T-helper 1 cell treated with Interleukin-12 subunit alpha and Interleukin-12 subunit beta and Interleukin-4 antibody, amounts not matched to agents 30 μg/mL and 1 μg/mL, for 36 hours (primary cell): ENCODE results near the gene VARS2.
A peak's percentile ranks its signal among the peaks of the same experiment; 100 is the strongest.

Experiments used
- H3K27ac Mint-ChIP-seq: one replicate; pipeline ENCODE4 v1.8.0; 2021; ENCODE audit warnings: mild to moderate bottlenecking, mixed read lengths
- H3K27me3 Mint-ChIP-seq: one replicate; pipeline ENCODE4 v1.8.0; 2021; ENCODE audit warnings: low read depth, mixed read lengths
- H3K36me3 Mint-ChIP-seq: one replicate; pipeline ENCODE4 v1.8.0; 2021; ENCODE audit warnings: low read depth, mixed read lengths
- H3K4me1 Mint-ChIP-seq: one replicate; pipeline ENCODE4 v1.8.0; 2021; ENCODE audit warnings: low read depth, mixed read lengths
- H3K4me3 Mint-ChIP-seq: one replicate; pipeline ENCODE4 v1.8.0; 2021; ENCODE audit warnings: mild to moderate bottlenecking, moderate library complexity, mixed read lengths
- H3K9me3 Mint-ChIP-seq: one replicate; pipeline ENCODE4 v1.8.0; 2021; ENCODE audit warnings: mixed read lengths

VARS2 gene

DNA sequence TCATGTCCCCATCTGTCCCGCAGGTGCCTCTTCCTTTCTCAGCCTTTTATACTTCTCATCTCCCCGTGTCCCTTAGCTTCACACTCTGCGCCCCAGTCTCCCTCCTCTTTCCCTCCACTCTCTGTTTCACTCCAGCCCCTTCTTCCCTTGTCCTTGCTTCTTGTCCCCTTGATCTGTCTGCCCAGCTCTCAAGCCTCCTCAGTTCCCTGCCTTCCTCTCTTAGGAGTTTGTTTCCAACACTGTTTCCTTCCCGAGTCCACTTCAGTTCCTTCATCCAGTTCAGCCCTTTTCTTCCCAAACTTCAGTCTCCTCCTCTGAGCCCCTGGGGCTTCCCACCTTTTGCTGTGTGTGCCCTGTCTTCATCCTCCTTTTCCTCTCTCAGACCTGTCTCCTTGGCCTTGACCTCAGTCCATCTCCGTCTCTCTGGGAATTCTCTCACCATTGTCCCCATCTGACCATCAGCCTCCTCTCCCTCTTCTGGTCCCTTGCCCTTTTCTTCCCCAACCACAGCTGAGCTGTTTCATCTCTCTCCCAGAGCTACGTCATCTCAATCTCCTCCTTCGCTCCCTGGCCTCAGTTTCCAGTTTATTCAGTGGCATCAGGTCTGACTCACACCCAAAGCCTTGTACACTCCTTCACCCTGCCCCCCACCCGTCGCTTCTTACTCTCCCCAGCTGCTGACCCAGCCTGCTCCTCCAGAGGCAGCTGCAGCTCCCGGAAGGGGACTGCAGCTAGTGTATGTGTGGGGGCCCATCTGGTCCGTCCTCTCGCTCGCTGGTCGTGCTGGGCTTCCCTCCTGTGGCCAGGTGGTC, 32.4 kb upstream of the VARS2 start:
- peaks cover 16% of the 10 kb centered on the region for H3K27me3 Mint-ChIP-seq
- H3K27ac Mint-ChIP-seq, result peak overlapping the region; percentile 56
- peaks cover 35% of the 10 kb centered on the region for H3K4me1 Mint-ChIP-seq
- H3K36me3 Mint-ChIP-seq, result peaks cover 6% of the 10 kb centered on the region
- H3K4me3 Mint-ChIP-seq, result no peak overlapping the region
- H3K9me3 Mint-ChIP-seq, result no peaks in the 10 kb centered on the region

DNA sequence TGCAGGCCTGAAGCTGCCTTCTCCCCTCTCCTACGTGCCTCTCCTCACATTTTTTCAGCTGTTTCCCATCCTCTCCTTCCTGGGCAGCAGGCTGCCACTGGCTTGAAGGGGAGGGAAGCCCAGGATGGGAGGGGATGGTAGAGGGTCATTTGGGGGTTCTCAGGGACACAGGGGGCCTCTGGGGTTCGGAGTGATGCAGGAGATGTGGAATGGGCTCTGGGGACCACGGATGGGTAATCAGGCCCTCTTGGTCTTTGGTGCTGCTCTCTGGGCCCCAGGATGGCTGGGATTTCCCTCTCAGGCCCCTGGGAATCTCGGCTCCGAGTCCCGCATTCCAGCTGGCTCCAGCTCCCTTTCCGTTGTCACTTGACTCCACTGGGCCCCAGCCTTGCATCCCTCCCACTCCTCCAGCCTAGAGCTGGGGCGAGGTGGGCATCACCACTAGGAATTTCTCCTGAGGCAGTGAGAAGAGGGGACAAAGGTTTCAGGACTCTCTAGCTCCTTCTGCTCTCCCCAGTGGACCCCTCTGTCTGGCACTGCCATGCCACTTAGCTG, 31.8 kb upstream of the VARS2 start:
- Mint-ChIP-seq H3K9me3 (no peaks in the 10 kb centered on the region), H3K4me1 (peaks cover 34% of the 10 kb centered on the region), H3K4me3 (no peak overlapping the region), H3K27me3 (peaks cover 18% of the 10 kb centered on the region), H3K27ac (no peak overlapping the region), H3K36me3 (peaks cover 6% of the 10 kb centered on the region)

DNA sequence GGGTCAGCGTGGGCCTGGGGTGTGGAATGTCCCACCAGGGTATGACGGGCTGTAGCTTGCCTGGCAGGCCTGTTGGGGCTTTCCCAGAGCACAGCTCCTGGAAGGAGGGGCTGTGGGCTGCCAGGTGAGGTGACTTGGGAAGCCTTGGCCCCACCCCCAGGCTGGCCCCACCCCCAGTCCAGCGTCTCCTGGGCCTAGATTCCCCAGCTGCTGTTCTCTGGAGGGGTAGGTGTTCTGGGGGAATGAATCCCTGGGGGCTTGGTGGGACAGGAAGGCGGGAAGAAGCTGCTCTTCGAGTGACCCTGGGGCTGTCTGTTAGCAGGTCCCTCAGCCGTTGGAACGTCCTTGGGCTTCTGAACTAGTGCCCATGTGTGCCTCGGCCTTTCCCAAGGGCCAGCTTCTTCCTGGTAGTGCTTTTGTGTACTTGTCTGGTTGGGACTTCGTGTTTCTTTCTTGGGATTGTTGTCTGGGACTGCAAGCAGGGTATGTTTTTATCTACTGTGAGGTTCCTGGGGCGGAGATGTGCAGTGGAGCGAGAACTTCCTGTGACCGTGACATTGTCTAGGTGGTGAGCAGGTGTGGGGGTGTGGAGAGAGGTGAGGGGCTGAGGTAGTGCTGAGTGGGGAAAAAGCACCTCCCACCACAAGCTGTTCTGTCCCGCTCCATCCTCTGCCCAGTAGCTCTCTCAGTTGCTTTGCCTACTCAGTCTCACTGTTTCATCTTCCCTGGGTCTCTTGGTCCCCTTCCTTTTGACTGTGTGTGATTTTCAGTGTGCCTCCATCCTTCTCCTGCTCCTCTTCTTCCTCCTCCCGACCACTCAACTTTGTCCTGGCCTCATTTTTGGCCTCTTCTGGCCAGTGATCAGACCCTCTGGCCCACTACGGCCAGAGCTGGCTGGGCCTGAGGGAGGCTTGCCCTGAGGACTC, 31.0 kb upstream of the VARS2 start:
- H3K4me3 Mint-ChIP-seq, result peak overlapping the region; percentile 87
- H3K27ac Mint-ChIP-seq, result peak overlapping the region; percentile 16
- H3K36me3 Mint-ChIP-seq, result peaks cover 6% of the 10 kb centered on the region
- H3K27me3 Mint-ChIP-seq, result peaks cover 18% of the 10 kb centered on the region
- H3K4me1 Mint-ChIP-seq, result peaks cover 28% of the 10 kb centered on the region
- no peaks in the 10 kb centered on the region for H3K9me3 Mint-ChIP-seq

DNA sequence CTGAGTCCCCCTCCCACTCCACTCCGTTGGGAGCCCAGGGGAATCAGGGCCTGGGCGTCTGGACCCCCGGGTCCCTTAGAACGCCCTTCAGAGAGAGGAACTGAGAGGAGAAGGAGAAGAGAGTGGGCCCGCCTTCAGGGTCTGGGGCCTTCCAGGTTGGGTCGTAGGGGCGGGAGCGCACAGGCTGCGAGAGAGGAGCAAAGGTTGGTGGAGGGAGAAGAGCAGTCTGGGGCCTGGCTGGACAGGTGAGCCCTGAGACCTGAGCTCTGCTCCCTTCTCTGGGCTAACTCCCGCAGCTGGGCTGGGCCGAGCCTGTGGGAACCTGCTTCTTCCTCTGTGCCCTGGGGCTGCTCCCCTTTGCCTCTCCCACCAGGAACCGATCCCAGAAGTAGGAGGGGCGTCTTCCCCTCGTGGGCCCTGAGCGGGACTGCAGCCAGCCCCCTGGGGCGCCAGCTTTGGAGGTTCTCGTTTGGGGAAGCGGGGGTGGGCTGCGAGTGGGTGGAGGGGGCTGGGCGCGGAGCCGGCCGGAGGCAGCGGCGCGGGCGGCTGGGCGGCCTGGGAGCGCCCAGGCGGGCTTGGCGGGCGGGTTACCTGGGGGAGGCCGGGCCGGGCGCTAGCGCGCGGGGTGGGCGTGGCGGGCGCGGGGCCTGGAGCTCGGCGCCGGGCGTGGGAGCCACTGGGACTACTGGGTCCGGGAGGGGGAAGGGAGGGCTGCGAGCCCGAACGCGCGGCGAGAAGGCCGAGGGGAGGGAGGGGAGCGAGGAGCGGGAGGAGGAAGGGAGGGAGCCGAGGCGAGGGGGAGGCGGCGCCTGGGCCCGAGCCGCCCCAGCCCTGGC, 30.1 kb upstream of the VARS2 start, which contains the start of gene DDR1:
Gene DDR1 (plus strand): TSS at position 835 of the 836 bp plus-strand sequence. CDS start 4,211 bp downstream, outside the sequence.
- peak within 1 kb of the TSS; percentile 64 for H3K27ac Mint-ChIP-seq
- H3K9me3 Mint-ChIP-seq, result no peaks in the 10 kb centered on the region
- peaks cover 6% of the 10 kb centered on the region for H3K36me3 Mint-ChIP-seq
- peaks cover 18% of the 10 kb centered on the region for H3K27me3 Mint-ChIP-seq
- peaks cover 23% of the 10 kb centered on the region for H3K4me1 Mint-ChIP-seq
- H3K4me3 Mint-ChIP-seq, result peak within 1 kb of the TSS; percentile 87

DNA sequence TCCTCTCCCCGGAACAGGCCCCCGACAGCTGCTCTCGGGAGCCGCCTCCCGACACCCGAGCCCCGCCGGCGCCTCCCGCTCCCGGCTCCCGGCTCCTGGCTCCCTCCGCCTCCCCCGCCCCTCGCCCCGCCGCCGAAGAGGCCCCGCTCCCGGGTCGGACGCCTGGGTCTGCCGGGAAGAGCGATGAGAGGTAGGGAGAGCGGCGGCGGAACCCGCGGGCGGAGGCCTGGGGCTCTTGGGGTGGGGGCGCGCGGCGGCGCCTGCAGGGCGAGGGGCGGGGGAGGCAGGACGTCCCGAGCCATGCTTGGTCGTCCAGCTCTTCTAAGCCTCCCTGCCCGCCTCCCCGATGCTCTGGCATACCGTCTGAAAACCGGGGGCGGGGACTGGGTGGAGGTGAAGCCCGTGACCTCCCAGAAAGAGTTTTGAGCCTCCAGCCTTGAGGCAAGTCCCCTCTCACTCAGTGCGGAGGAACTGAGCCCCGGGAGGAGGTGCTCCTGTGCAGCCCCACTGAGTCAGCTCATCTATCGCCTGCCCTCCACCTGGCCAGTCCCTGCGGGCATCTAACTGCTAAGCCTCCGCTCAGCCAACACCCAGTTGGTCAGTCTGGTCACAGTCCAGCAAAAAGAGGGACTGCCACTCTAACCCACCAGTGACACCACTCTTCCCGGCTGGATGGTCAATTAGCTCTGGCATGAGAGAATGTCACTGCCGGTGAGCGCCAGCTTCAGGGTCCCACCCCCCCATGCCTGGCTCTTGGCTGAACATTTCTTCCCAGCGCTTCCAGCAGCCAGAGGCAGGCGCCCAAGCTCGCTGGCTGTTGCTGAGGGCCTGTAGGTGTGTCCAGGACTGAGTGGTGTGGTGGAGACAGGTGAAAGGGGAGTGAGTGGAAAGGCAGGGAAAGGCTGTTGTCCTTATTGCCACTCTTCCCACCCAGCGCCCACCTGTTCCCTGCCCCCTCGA, 29.2 kb upstream of the VARS2 start:
- H3K27ac Mint-ChIP-seq, result peak overlapping the region; percentile 64
- H3K4me3 Mint-ChIP-seq, result peak overlapping the region; percentile 73
- no peaks in the 10 kb centered on the region for H3K9me3 Mint-ChIP-seq
- peaks cover 6% of the 10 kb centered on the region for H3K36me3 Mint-ChIP-seq
- peaks cover 23% of the 10 kb centered on the region for H3K4me1 Mint-ChIP-seq
- peaks cover 18% of the 10 kb centered on the region for H3K27me3 Mint-ChIP-seq

DNA sequence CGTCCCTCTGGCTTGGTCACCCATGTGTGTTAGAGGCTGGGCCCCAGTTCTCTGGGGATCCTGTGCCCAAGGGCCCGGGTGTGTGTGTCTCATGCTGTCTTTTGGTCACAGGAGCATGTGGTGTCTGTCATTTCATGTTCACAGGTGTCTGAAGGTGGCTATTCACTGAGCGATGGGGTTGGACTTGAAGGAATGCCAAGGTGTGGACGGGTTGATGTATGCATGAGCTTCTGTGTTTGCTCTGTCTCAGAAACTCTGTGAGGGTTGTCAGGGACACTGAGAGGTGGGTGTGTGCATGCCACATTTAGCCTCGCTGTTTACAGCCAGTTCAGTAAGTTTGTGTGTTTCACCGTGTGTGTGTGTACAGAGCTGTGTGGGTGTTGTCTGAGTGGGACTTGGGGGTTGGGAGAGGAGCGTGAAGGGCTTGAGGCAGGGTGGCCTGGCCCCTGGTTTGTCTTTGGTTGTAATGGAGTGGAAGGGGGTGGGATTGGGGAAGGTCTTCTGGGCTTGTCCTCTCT, 28.5 kb upstream of the VARS2 start:
- H3K36me3 Mint-ChIP-seq, result peaks cover 6% of the 10 kb centered on the region
- peaks cover 23% of the 10 kb centered on the region for H3K4me1 Mint-ChIP-seq
- H3K4me3 Mint-ChIP-seq, result peak overlapping the region; percentile 73
- H3K9me3 Mint-ChIP-seq, result no peaks in the 10 kb centered on the region
- peak overlapping the region; percentile 64 for H3K27ac Mint-ChIP-seq
- H3K27me3 Mint-ChIP-seq, result peaks cover 18% of the 10 kb centered on the region

DNA sequence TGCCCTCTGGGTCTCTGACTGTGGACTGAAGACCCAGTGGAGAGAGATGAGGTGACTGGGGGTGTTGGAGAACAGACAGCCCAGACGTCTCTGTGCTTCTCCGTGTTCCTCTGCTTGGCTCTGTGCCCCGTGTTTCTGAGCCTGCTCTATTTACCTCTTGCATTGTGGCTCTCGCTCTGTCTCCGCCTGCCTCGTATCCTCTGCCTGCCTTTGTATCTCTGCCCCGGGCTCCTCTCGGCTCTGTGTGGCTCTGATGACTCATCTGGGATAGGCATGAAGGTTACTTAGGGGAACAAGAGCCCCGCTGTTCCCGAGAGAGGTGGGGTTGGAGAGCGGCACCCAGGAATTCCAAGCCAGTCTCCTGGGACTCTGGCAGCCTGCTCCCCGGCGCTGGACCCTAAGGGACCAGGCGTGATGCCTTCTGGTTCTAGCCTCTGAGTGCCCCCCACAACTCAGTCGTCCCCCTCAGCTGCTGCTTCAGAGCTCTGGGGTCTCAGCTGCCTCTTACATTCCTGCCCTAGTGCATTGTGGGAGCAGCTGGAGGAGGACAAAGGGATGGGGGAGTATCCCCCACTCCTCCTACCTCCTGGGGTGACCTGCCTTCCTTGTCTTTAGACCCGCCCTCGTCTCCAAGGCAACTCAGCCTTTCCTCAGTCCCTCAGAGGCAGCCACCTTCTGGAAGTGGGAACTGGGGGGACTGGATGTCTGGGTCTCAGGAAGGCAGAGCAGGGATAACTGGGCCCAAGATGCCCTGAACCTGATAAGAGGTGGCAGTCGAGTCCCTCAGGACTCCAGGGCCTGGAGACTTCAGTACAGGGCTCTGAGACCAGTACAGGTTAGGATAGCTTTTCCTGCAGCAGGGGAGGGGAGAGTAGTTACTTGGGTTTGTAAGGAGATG, 27.8 kb upstream of the VARS2 start:
- Mint-ChIP-seq H3K4me1 (peaks cover 23% of the 10 kb centered on the region), H3K27ac (peak overlapping the region; percentile 64), H3K9me3 (no peaks in the 10 kb centered on the region), H3K36me3 (peaks cover 6% of the 10 kb centered on the region), H3K27me3 (peaks cover 18% of the 10 kb centered on the region), H3K4me3 (peak overlapping the region; percentile 73)

DNA sequence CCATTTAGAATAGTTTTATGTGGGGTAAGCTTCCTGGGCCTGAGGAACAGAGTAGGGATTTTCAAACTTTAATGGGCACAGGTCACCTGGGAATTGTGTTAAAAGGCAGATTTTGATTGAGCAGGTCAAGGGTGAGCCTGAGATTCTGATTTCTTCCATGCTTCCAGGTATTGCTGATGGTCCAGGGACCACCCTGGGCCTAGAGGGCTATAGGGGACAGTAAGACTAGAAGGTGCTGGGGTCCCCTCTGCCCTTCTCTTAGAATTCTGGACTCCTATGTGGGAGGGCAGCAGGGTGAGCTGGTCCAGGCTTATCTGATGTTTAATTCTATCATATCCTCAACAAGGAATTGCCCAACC, 27.2 kb upstream of the VARS2 start:
- Mint-ChIP-seq H3K4me1 (peaks cover 23% of the 10 kb centered on the region), H3K9me3 (no peaks in the 10 kb centered on the region), H3K4me3 (no peak overlapping the region), H3K27me3 (peaks cover 12% of the 10 kb centered on the region), H3K36me3 (peaks cover 5% of the 10 kb centered on the region), H3K27ac (no peak overlapping the region)

DNA sequence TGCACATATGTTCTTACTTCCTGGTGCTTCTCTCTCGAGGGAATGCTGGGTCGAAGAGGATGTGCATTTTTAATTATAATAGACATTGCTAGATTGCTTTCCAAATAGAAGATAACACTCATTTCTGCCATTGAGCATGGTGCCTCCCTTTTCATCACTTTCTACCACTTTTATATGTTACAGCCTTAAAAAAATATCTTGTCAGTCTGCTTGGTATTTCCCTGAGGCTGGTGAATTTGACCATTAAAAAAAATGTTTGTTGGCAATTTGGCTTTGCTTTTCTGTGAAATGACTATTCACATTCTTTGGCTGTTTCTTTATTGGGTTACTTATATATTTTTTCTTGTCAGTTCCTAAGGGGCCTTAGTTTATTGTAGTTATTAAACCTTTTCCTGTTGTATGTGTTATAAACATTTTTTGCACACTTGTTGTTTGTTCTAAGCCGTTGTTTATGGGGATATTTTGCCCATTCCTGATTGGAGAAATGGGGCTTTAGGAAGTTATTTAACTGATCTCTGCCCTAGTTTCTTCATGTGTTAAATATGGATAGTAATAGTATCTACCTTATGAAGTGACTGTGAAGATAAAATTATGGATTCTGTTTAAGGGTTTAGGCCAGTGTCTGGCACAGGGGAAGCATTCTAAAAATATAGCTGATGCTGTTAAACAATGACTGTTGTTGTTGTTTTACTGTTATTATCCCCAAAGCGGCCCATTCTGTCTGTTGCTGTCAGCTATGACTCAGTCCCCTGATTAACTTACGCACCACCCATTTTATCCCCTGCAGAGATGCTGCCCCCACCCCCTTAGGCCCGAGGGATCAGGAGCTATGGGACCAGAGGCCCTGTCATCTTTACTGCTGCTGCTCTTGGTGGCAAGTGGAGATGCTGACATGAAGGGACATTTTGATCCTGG, 25.9 kb upstream of the VARS2 start:
- no peaks in the 10 kb centered on the region for H3K9me3 Mint-ChIP-seq
- H3K27me3 Mint-ChIP-seq, result peaks cover 12% of the 10 kb centered on the region
- peaks cover 20% of the 10 kb centered on the region for H3K4me1 Mint-ChIP-seq
- H3K27ac Mint-ChIP-seq, result no peak overlapping the region
- no peak overlapping the region for H3K4me3 Mint-ChIP-seq
- H3K36me3 Mint-ChIP-seq, result peaks cover 5% of the 10 kb centered on the region

DNA sequence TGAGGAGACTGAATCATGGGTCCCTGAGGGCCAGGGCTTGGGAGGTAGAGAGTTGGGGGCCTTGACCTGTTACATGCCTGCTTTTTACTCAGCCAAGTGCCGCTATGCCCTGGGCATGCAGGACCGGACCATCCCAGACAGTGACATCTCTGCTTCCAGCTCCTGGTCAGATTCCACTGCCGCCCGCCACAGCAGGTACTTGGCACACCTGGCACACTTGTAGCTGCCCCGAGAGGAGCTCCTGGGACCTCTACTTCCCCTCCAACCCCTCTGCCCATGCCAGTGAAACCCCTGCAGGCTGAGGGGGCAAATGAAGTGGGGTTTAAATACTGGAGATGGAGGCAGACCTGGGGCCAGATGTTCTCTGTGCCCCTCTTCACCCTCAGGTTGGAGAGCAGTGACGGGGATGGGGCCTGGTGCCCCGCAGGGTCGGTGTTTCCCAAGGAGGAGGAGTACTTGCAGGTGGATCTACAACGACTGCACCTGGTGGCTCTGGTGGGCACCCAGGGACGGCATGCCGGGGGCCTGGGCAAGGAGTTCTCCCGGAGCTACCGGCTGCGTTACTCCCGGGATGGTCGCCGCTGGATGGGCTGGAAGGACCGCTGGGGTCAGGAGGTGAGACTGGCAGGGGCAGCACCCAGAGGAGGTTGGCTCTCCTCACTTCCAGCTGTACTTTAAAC, 25.1 kb upstream of the VARS2 start:
- H3K27ac Mint-ChIP-seq, result no peak overlapping the region
- H3K4me1 Mint-ChIP-seq, result peaks cover 15% of the 10 kb centered on the region
- no peak overlapping the region for H3K4me3 Mint-ChIP-seq
- peaks cover 5% of the 10 kb centered on the region for H3K36me3 Mint-ChIP-seq
- peaks cover 12% of the 10 kb centered on the region for H3K27me3 Mint-ChIP-seq
- no peaks in the 10 kb centered on the region for H3K9me3 Mint-ChIP-seq

DNA sequence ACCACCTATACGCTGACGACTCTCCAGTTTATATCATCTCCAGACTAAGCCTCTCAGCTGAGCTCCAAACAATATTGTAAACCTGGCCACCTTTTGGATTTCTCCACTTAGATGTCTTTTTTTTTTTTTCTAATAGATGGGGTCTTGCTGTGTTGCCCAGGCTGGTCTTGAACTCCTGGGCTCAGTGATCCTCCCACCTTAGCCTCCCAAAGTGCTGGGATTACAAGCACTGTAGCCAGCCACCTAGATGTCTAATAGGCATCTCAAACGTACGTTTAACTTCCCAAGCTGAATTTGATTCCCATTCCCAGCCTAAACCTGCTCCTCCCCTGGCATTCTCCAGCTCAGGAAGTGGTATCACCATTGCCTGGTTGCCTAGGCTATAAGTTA, 24.5 kb upstream of the VARS2 start:
- Mint-ChIP-seq H3K9me3 (no peaks in the 10 kb centered on the region), H3K27me3 (peaks cover 12% of the 10 kb centered on the region), H3K27ac (no peak overlapping the region), H3K4me3 (no peak overlapping the region), H3K36me3 (peaks cover 5% of the 10 kb centered on the region), H3K4me1 (peaks cover 15% of the 10 kb centered on the region)
